Activated effector memory CD4-positive, alpha-beta T cell treated with anti-CD3 and anti-CD28 coated beads, Interleukin-2, amount 50 U/mL, for 16 hours (primary cell): ENCODE results near the gene IPMK.

Experiments
- DNase-seq: peaks from one replicate; pipeline ENCODE4 v3.0.0-alpha.2; 2020

Gene IPMK

GRCh38 chr10:58152673-58153263 lies 114.9 kb downstream of the IPMK start:
- DNase-seq: peak; percentile 64

GRCh38 chr10:58150290-58150689 lies 117.4 kb downstream of the IPMK start:
- no peak for DNase-seq

GRCh38 chr10:58143944-58144343 lies 123.8 kb downstream of the IPMK start:
- DNase-seq: no peak
